Neutrophil (primary cell): ENCODE data around the gene AKNA.

Source experiments
- H3K27ac ChIP-seq: fragments of 200-600 bp; sonication (generic); 2 replicates; pipeline ENCODE4 v1.5.1; 2016; ENCODE audit warnings: mild to moderate bottlenecking, moderate library complexity
- H3K27me3 ChIP-seq: fragments of 200-600 bp; sonication (generic); 2 replicates; pipeline ENCODE4 v1.6.0; 2016; ENCODE audit warnings: mild to moderate bottlenecking
- H3K36me3 ChIP-seq: fragments of 200-600 bp; sonication (generic); 2 replicates; pipeline ENCODE4 v1.5.1; 2017
- H3K4me1 ChIP-seq, 2 experiments: fragments of 200-600 bp in 1 of 2; sonication (generic) in 1 of 2; 1 replicate in 1 of 2; 2 replicates in 1 of 2; pipeline versions ENCODE4 v1.5.1 to v1.6.1; 2013 to 2016; ENCODE audit warnings: low read depth in 1 of 2, low read length in 1 of 2, mild to moderate bottlenecking in 1 of 2, moderate library complexity in 1 of 2; ENCODE audit not compliant: control insufficient read depth in 1 of 2, insufficient read depth in 1 of 2
- H3K4me3 ChIP-seq, 2 experiments: fragments of 200-600 bp in 1 of 2; sonication (generic) in 1 of 2; 1 replicate in 1 of 2; 2 replicates in 1 of 2; pipeline ENCODE4 v1.5.1; 2013 to 2016; ENCODE audit warnings: low read depth in 1 of 2, low read length in 1 of 2, mild to moderate bottlenecking in 1 of 2, moderate library complexity in 1 of 2
- H3K9me3 ChIP-seq: fragments of 200-600 bp; sonication (generic); 2 replicates; pipeline ENCODE4 v1.5.1; 2016
- TF ChIP-seq, protein P1 (sequence below): fragments of 200-600 bp; sonication (generic); IDR thresholded peaks from 2 replicates; pipeline ENCODE4 v1.5.1; 2016; ENCODE audit warnings: antibody characterized with exemption

Gene AKNA

DNA sequence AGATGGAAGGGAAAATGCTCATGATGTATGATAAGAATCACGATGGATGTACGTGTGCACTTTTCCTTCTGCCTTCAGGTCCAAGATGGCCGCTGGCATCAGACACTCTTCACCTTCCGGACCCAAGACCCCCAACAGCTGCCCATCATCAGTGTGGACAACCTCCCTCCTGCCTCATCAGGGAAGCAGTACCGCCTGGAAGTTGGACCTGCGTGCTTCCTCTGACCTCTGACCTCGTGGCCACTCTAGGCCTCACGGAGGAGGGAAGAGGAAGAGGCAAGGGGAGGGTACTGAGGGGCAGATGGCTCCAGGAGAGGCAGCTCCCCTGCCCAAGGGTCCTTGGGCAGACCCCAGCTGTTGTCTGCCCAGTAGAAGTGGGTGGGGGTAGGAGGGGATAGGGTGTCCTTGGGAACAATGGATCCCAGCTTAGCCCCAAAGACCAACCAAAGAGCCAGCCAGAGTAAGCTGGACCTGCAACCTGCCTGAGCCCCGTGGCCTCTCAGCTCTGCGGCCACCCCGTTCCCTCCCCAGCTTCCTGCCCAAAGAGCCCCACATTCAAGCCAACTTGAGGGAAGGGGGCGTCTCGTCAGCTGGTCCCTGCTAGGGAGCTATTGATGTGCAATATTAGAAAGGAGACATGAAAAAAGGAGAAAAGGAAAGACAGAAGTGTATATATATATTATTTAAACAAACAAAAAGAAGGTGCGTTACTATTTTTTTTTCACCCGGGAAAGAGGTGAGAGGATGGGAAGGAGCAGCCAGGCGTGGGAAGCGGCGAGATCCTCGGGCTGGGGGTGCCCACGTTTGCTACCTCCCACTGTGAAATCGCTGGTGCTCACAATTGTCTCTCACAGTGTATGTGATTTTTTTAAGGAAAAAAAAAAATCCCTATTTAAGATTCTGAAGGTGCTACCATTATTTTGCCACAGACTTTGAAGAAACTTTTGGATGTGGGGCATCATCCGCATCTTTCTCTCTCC, 77.0 kb downstream of the AKNA start:
- TF ChIP-seq, protein P1, sequence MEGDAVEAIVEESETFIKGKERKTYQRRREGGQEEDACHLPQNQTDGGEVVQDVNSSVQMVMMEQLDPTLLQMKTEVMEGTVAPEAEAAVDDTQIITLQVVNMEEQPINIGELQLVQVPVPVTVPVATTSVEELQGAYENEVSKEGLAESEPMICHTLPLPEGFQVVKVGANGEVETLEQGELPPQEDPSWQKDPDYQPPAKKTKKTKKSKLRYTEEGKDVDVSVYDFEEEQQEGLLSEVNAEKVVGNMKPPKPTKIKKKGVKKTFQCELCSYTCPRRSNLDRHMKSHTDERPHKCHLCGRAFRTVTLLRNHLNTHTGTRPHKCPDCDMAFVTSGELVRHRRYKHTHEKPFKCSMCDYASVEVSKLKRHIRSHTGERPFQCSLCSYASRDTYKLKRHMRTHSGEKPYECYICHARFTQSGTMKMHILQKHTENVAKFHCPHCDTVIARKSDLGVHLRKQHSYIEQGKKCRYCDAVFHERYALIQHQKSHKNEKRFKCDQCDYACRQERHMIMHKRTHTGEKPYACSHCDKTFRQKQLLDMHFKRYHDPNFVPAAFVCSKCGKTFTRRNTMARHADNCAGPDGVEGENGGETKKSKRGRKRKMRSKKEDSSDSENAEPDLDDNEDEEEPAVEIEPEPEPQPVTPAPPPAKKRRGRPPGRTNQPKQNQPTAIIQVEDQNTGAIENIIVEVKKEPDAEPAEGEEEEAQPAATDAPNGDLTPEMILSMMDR = no peak
- H3K4me3 ChIP-seq = no peak overlapping the region

DNA sequence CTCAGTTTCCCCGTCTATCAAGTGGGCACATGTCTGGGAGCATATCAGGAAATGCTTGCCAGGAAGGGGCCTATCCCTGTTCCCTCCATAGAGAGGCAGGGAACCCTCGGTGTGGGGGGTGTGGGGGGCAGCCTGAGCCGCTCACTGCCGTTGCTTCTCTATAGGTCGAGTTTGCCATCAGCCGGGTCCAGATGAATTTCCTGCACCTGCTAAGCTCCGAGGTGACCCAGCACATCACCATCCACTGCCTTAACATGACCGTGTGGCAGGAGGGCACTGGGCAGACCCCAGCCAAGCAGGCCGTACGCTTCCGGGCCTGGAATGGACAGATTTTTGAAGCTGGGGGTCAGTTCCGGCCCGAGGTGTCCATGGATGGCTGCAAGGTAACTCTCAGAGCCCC, 78.7 kb downstream of the AKNA start:
- H3K4me3 ChIP-seq = no peak overlapping the region
- H3K36me3 ChIP-seq = no peaks in the 10 kb centered on the region
- H3K27me3 ChIP-seq = no peaks in the 10 kb centered on the region
- H3K27ac ChIP-seq = no peak overlapping the region
- no peaks in the 10 kb centered on the region for H3K9me3 ChIP-seq
- peaks cover 0 to 4% of the 10 kb centered on the region in 2 experiments for H3K4me1 ChIP-seq
- TF ChIP-seq, protein P1 = no peak

More for the DNA sequence above, 77.0 kb downstream of the AKNA start:
- Histone ChIP-seq H3K9me3 (no peaks in the 10 kb centered on the region), H3K36me3 (no peaks in the 10 kb centered on the region), H3K27ac (no peak overlapping the region), H3K4me1 (peaks cover 16 to 20% of the 10 kb centered on the region in 2 experiments), H3K27me3 (no peaks in the 10 kb centered on the region)

DNA sequence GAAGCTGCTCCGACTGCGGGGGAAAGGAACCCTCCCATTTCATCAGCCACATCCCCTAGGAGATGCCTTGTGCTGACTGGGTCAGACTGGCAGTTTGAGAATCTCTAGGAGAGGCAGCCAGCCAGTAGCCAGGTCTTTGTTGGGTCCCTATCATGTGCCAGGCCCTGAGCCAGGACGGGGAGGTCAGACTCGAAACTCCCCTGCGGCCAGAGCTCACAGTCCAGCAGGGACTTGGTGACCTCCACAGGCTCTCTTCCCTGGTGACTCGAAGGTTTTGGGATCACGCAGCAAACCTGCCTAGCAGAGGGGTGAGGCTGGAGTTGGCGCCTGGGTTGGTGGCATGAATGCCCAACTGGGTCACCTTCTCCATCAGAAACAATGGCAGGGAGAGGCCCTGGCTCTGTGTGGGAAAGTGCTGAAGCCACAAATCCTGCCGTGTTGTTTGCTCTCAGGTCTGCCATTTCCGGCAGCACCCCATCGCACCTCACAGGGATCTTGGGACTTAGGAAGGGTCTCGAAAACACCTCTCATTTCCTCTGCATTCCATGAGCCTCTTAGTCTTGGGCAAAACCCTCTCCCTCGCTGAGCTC, 79.3 kb downstream of the AKNA start:
- no peaks in the 10 kb centered on the region for H3K27me3 ChIP-seq
- H3K4me3 ChIP-seq = no peak overlapping the region
- no peak overlapping the region for H3K27ac ChIP-seq
- H3K4me1 ChIP-seq = peaks cover 0 to 4% of the 10 kb centered on the region in 2 experiments
- H3K9me3 ChIP-seq = no peaks in the 10 kb centered on the region
- TF ChIP-seq, protein P1 = no peak
- H3K36me3 ChIP-seq = no peaks in the 10 kb centered on the region

DNA sequence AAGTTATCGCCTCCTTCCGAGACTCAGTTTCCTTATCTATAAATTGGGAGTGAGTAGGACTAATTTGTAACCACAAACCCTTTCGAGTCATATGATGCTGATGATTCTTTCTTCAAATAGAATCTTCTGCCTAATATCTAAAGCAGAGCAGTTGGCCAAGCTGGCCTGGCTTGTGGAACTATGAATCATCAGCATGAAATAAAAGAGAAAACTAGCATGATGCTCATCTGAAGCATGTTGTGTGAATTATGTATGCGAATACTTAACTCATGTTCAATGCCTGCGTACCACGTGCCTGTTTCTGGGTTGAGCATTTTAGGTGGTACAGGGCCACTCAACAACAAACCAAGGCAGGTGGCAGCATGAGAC, 79.9 kb downstream of the AKNA start:
- no peak overlapping the region for H3K4me3 ChIP-seq
- H3K36me3 ChIP-seq = no peaks in the 10 kb centered on the region
- TF ChIP-seq, protein P1 = no peak
- no peaks in the 10 kb centered on the region for H3K27me3 ChIP-seq
- no peaks in the 10 kb centered on the region for H3K9me3 ChIP-seq
- H3K27ac ChIP-seq = no peak overlapping the region
- peaks cover 0 to 4% of the 10 kb centered on the region in 2 experiments for H3K4me1 ChIP-seq

DNA sequence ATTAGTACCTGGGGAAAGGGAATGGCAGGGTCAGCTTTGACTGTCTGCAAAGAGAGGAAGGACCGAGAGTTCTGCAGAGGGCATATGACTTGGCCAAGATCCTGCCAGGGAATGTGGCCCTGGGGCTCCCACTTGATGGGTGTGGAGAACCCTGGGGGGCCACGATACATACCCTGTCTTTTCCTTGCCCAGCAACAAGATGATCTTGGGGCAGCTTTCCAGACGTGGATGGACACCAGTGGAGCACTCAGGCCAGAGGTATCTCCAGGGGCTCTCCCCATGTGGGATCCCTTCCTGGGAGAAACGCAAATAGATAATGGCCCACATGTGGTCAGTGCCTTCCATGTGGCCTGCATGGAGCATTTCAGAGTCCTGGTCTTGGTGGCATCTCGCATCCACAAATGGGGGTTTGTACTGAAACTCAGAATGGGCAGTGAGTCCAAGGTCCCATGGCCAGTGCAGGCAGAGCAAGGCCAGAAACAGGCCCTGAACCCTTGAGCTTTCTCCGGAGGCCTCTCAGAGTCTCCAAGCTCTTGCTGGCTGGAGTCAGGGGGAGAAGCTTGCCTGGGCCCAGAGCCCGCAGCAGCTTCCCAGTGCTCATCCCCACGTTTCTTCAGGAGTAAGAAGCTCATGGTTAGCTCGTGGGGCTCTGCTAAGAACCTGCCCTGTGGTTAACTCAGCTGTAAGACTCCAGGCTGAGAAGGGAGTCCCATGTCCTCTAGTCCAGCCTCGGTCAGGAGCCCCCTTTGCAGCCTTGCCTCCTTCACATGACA, 83.2 kb downstream of the AKNA start:
- TF ChIP-seq, protein P1 = no peak
- H3K9me3 ChIP-seq = no peaks in the 10 kb centered on the region
- no peaks in the 10 kb centered on the region for H3K36me3 ChIP-seq
- H3K4me3 ChIP-seq = no peak overlapping the region
- no peak overlapping the region for H3K27ac ChIP-seq
- H3K27me3 ChIP-seq = no peaks in the 10 kb centered on the region
- H3K4me1 ChIP-seq = peaks cover 0 to 4% of the 10 kb centered on the region in 2 experiments
